Kidney (tissue), 22 donors: ENCODE results near the gene AIF1L. TPM values are rescaled to one million over a fixed set of nuclear protein-coding genes. Genes with fewer than 3 reads are reported as not detected.

Experiments used
- DNase-seq, 5 donors: peaks; one replicate each; pipeline ENCODE4 v3.0.0-alpha.2; 2013 to 2020
- FAIRE-seq: peaks from 2 replicates; lab custom pipeline; 2012; peaks lifted over from hg19 to GRCh38; lab: Jason Lieb, UNC
- H3K27ac ChIP-seq, 2 donors: one replicate each; pipeline ENCODE4 v1.7.0; 2013; ENCODE audit warnings: low read depth in 2 of 2, low read length in 2 of 2, inconsistent platforms in 1 of 2
- H3K27me3 ChIP-seq: one replicate; pipeline ENCODE4 v1.7.1; 2013; ENCODE audit warnings: low read length, inconsistent platforms; ENCODE audit not compliant: control insufficient read depth, insufficient read depth
- H3K36me3 ChIP-seq, 3 donors: one replicate each; pipeline versions ENCODE4 v1.7.0 to v1.7.1; 2013; ENCODE audit warnings: low read length in 3 of 3, control low read depth in 1 of 3, inconsistent platforms in 1 of 3; ENCODE audit not compliant: insufficient read depth in 3 of 3, control insufficient read depth in 2 of 3
- H3K4me1 ChIP-seq, 3 donors: one replicate each; pipeline versions ENCODE4 v1.7.0 to v1.7.1; 2013; ENCODE audit warnings: low read length in 3 of 3, inconsistent platforms in 1 of 3, low read depth in 1 of 3; ENCODE audit not compliant: control insufficient read depth in 2 of 3, insufficient read depth in 2 of 3
- H3K4me3 ChIP-seq, 3 donors: one replicate each; pipeline versions ENCODE4 v1.7.0 to v1.8.1; 2013; ENCODE audit warnings: low read length in 3 of 3, control low read depth in 1 of 3, inconsistent platforms in 1 of 3
- H3K9ac ChIP-seq, 3 donors: one replicate each; pipeline versions ENCODE4 v1.7.0 to v1.7.1; 2013; ENCODE audit warnings: low read length in 3 of 3, control low read depth in 1 of 3, inconsistent platforms in 1 of 3
- H3K9me3 ChIP-seq, 3 donors: one replicate each; pipeline versions ENCODE4 v1.7.0 to v1.7.1; 2013; ENCODE audit warnings: low read length in 3 of 3, control low read depth in 1 of 3, inconsistent platforms in 1 of 3; ENCODE audit not compliant: control insufficient read depth in 2 of 3, insufficient read depth in 1 of 3
- CTCF ChIP-seq: IDR thresholded peaks from 3 replicates; pipeline ENCODE4 v1.5.1; 2012; ENCODE audit warnings: mild to moderate bottlenecking, moderate library complexity, borderline replicate concordance; ENCODE audit not compliant: insufficient read depth; ENCODE audit errors: extremely low read depth
- intact Hi-C: fragments of 100-400 bp; cut with DNase I; formaldehyde crosslinking; loops from one replicate; pipeline ENCODE4 v1.11.1; 2022
- long read RNA-seq, 10 donors: library from polyadenylated mRNA in 1 of 10; unstranded in 1 of 10; transcript quantifications; one replicate each; pipeline ENCODE4 v2.0.0 and lab custom pipeline, GENCODE V29; 2021 to 2026
- polyA plus RNA-seq: library from polyadenylated mRNA; stranded (reverse); fragments of 350-450 nt; fragmentation: Illumina TruSeq; extraction: RNeasy Lipid Tissue Mini Kit (QIAGEN cat#74804); gene quantifications from one replicate; pipeline ENCODE4 v1.2.3, GENCODE V29; 2014; ENCODE audit warnings: low read depth, low replicate concordance; ENCODE audit not compliant: insufficient read depth
- total RNA-seq: library from RNA; stranded (reverse); fragmentation: NEBNext Ultra II Directional; extraction: Animal tissue kit (Norgen Biotek cat#: 25700); gene quantifications from one replicate; pipeline ENCODE4 v1.2.1, GENCODE V29; 2021
- donor health status: control.
- donor health status: control.
- donor health status: control.
- donor health status: control.
- donor health status: control.
- donor health status: DM: yes; HTN: yes; CAD: no.
- donor health status: Normal renal cell carcinoma (clear cell type).

Gene AIF1L
- total RNA-seq (397 TPM), polyA plus RNA-seq (439 TPM)
- long read RNA-seq, donor 1, transcript AIF1L-201 (6 exons, 3,364 nt) = major isoform, 61 of 291 reads
- long read RNA-seq, donor 1, partial matches to known transcripts = 226 of 291 reads
- long read RNA-seq, donor 1, other reads (novel, unspliced or antisense) = 0 of 291 reads
- long read RNA-seq, donor 2, transcript AIF1L-205 (4 exons, 671 nt) = minor isoform, 5 of 113 reads
- long read RNA-seq, donor 2, transcript AIF1L-201 (6 exons, 3,364 nt) = major isoform, 79 of 113 reads
- long read RNA-seq, donor 2, partial matches to known transcripts = 11 of 113 reads
- long read RNA-seq, donor 2, other reads (novel, unspliced or antisense) = 15 of 113 reads
- long read RNA-seq, donor 3, transcript AIF1L-205 (4 exons, 671 nt) = minor isoform, 18 of 139 reads
- long read RNA-seq, donor 3, transcript AIF1L-201 (6 exons, 3,364 nt) = major isoform, 97 of 139 reads
- long read RNA-seq, donor 3, partial matches to known transcripts = 7 of 139 reads
- long read RNA-seq, donor 3, other reads (novel, unspliced or antisense) = 14 of 139 reads
- long read RNA-seq, donor 4, transcript AIF1L-201 (6 exons, 3,364 nt) = major isoform, 42 of 52 reads
- long read RNA-seq, donor 4, transcript AIF1L-205 (4 exons, 671 nt) = minor isoform, 10 of 52 reads
- long read RNA-seq, donor 4, partial matches to known transcripts = 0 of 52 reads
- long read RNA-seq, donor 4, other reads (novel, unspliced or antisense) = 0 of 52 reads
- long read RNA-seq, donor 5, partial matches to known transcripts = 0 of 3 reads
- long read RNA-seq, donor 5, other reads (novel, unspliced or antisense) = 0 of 3 reads
- long read RNA-seq, donor 6, transcript AIF1L-205 (4 exons, 671 nt) = minor isoform, 6 of 200 reads
- long read RNA-seq, donor 6, transcript AIF1L-201 (6 exons, 3,364 nt) = major isoform, 40 of 200 reads
- long read RNA-seq, donor 6, partial matches to known transcripts = 145 of 200 reads
- long read RNA-seq, donor 6, other reads (novel, unspliced or antisense) = 8 of 200 reads
- long read RNA-seq, donor 7, transcript AIF1L-205 (4 exons, 671 nt) = minor isoform, 31 of 319 reads
- long read RNA-seq, donor 7, transcript AIF1L-201 (6 exons, 3,364 nt) = major isoform, 117 of 319 reads
- long read RNA-seq, donor 7, partial matches to known transcripts = 145 of 319 reads
- long read RNA-seq, donor 7, other reads (novel, unspliced or antisense) = 19 of 319 reads
- long read RNA-seq, donor 8, transcript AIF1L-201 (6 exons, 3,364 nt) = major isoform, 75 of 97 reads
- long read RNA-seq, donor 8, partial matches to known transcripts = 10 of 97 reads
- long read RNA-seq, donor 8, other reads (novel, unspliced or antisense) = 5 of 97 reads
- long read RNA-seq, donor 9, transcript AIF1L-201 (6 exons, 3,364 nt) = major isoform, 44 of 54 reads
- long read RNA-seq, donor 9, partial matches to known transcripts = 0 of 54 reads
- long read RNA-seq, donor 9, other reads (novel, unspliced or antisense) = 7 of 54 reads
- long read RNA-seq, donor 10, transcript AIF1L-205 (4 exons, 671 nt) = minor isoform, 8 of 80 reads
- long read RNA-seq, donor 10, transcript AIF1L-201 (6 exons, 3,364 nt) = major isoform, 72 of 80 reads
- long read RNA-seq, donor 10, partial matches to known transcripts = 0 of 80 reads
- long read RNA-seq, donor 10, other reads (novel, unspliced or antisense) = 0 of 80 reads

GRCh38 chr9:131096269-131097125, at the start of gene AIF1L:
Gene AIF1L (plus strand): TSS chr9:131096531. CDS start chr9:131096630, 99 bp downstream.
- H3K9ac ChIP-seq = peak within 1 kb of the TSS; percentile 44 to 81 (median 59)
- peaks cover 2 to 27% (median 17%) of the 10 kb centered on the region in 3 donors for H3K4me1 ChIP-seq
- TF ChIP-seq CTCF = peak; percentile 15
- intact Hi-C loops = no loop called here
- peak within 1 kb of the TSS; percentile 43 to 68 (median 57) for H3K4me3 ChIP-seq
- no peaks in the 10 kb centered on the region for H3K9me3 ChIP-seq
- peaks cover 0 to 5% (median 0%) of the 10 kb centered on the region in 3 donors for H3K36me3 ChIP-seq
- peak; percentile 89 to 93 (median 93) for DNase-seq
- peak within 1 kb of the TSS; percentile 87 for H3K27ac ChIP-seq
- H3K27me3 ChIP-seq = no peaks in the 10 kb centered on the region
- FAIRE-seq = no peak

- Histone ChIP-seq H3K27me3 (no peaks in the 10 kb centered on the region), H3K27ac (no peak overlapping the region), H3K9me3 (no peaks in the 10 kb centered on the region), H3K4me3 (no peak overlapping the region), H3K9ac (no peak overlapping the region), H3K36me3 (peaks cover 0 to 7% (median 0%) of the 10 kb centered on the region in 3 donors), H3K4me1 (peaks cover 0 to 2% (median 0%) of the 10 kb centered on the region in 3 donors)
- intact Hi-C loops = loop anchor here (10.0 kb wide), 1 partner anchor 342 kb away; no protein-coding TSS in a partner anchor
- FAIRE-seq (no peak), DNase-seq (peak; percentile 72 to 89 (median 81))
- TF ChIP-seq CTCF = peak; percentile 86
Measured at GRCh38 chr9:131046581-131047202, 49.6 kb upstream of the AIF1L start.
